Activated effector memory CD4-positive, alpha-beta T cell treated with Interleukin-2 at 50 U/mL for 16 hours (primary cell): ENCODE measurements around the gene CCDC86.

ENCODE experiments used
- DNase-seq: peaks from one replicate; pipeline ENCODE4 v3.0.0-alpha.2; 2020

Gene CCDC86

GRCh38 chr11:60899046-60899936 lies 57.4 kb downstream of the CCDC86 start:
- no peak for DNase-seq

GRCh38 chr11:60899977-60900376 lies 58.1 kb downstream of the CCDC86 start:
- DNase-seq: no peak
